ENCODE results near the gene CD80. TPM values are rescaled to one million over a fixed set of nuclear protein-coding genes. Genes with fewer than 3 reads are reported as not detected.

Gene CD80
- total and polyA plus RNA-seq, 2 donors (not counting 1 experiment from before 2014, with no cell fraction given) = under 0.01 TPM; not detected in 1

DNA sequence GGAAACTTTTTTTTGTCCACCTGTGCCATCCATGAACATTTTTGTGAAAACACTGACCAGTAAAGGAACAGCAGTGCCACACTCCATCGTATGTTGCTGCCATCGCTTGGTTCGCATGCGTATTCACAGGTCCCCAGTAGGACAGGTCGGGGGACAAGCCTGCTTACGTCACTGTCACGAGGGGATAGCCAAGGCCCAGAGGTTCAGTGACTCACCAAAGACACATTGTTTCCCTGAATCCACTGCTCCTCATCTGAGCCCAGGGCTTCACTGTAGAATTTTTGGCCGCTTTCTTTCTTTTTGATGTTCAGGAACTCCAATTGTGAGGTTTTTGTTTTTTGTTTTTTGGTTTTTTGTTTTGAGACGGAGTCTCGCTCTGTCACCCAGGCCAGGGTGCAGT, 25.8 kb upstream of the CD80 start:
- no peak overlapping the region for H3K4me3 ChIP-seq (replicated peaks in 1 of 4; ENCODE audit: control extremely low read depth in 1 of 4, insufficient read depth in 1 of 4, low read depth in 3 of 4, low read length in 4 of 4)
- DNase-seq (ENCODE audit: low read depth in 2 of 2) = no peak
- no peak overlapping the region for H2AFZ ChIP-seq (ENCODE audit: low read length)
- H3K27me3 ChIP-seq (ENCODE audit: control insufficient read depth, insufficient read depth, low read length) = no peaks in the 10 kb centered on the region
- H3K36me3 ChIP-seq (ENCODE audit: control insufficient read depth, insufficient read depth, low read length) = no peaks in the 10 kb centered on the region
- no peaks in the 10 kb centered on the region for H3K9me3 ChIP-seq (ENCODE audit: control insufficient read depth, insufficient read depth, low read depth, low read length)
- H3K79me2 ChIP-seq (ENCODE audit: control insufficient read depth, insufficient read depth, low read length) = no peaks in the 10 kb centered on the region
- no peak overlapping the region for H3K9ac ChIP-seq (ENCODE audit: insufficient read depth, low read length)
- no peaks in the 10 kb centered on the region for H4K20me1 ChIP-seq (ENCODE audit: control insufficient read depth, extremely low read depth, insufficient read depth, low read length)
- H3K27ac ChIP-seq (ENCODE audit: insufficient read depth, low read length) = no peak overlapping the region
- no peak overlapping the region for H3K4me2 ChIP-seq (ENCODE audit: extremely low read depth, insufficient read depth, low read length)
- no peak for TF ChIP-seq EZH2 (IDR thresholded peaks at IDR 0.05; ENCODE audit: low read length, missing control alignments)
- TF ChIP-seq, protein P1, sequence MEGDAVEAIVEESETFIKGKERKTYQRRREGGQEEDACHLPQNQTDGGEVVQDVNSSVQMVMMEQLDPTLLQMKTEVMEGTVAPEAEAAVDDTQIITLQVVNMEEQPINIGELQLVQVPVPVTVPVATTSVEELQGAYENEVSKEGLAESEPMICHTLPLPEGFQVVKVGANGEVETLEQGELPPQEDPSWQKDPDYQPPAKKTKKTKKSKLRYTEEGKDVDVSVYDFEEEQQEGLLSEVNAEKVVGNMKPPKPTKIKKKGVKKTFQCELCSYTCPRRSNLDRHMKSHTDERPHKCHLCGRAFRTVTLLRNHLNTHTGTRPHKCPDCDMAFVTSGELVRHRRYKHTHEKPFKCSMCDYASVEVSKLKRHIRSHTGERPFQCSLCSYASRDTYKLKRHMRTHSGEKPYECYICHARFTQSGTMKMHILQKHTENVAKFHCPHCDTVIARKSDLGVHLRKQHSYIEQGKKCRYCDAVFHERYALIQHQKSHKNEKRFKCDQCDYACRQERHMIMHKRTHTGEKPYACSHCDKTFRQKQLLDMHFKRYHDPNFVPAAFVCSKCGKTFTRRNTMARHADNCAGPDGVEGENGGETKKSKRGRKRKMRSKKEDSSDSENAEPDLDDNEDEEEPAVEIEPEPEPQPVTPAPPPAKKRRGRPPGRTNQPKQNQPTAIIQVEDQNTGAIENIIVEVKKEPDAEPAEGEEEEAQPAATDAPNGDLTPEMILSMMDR (conservative IDR thresholded peaks at IDR 0.05 in 1 of 2, IDR thresholded peaks at IDR 0.05 in 1 of 2; ENCODE audit: low read depth in 1 of 2, low read length in 2 of 2) = no peak
- peaks cover under 1% of the 10 kb centered on the region for H3K4me1 ChIP-seq (ENCODE audit: control insufficient read depth, extremely low read depth, insufficient read depth, low read length)

- H3K36me3 ChIP-seq (ENCODE audit: control insufficient read depth, insufficient read depth, low read length) = no peaks in the 10 kb centered on the region
- H4K20me1 ChIP-seq (ENCODE audit: control insufficient read depth, extremely low read depth, insufficient read depth, low read length) = no peaks in the 10 kb centered on the region
- no peaks in the 10 kb centered on the region for H3K9me3 ChIP-seq (ENCODE audit: control insufficient read depth, insufficient read depth, low read depth, low read length)
- H3K79me2 ChIP-seq (ENCODE audit: control insufficient read depth, insufficient read depth, low read length) = no peaks in the 10 kb centered on the region
- no peak overlapping the region for H3K9ac ChIP-seq (ENCODE audit: insufficient read depth, low read length)
- H3K27ac ChIP-seq (ENCODE audit: insufficient read depth, low read length) = no peak overlapping the region
- H3K27me3 ChIP-seq (ENCODE audit: control insufficient read depth, insufficient read depth, low read length) = no peaks in the 10 kb centered on the region
- DNase-seq (ENCODE audit: low read depth in 2 of 2) = no peak
- no peak overlapping the region for H3K4me2 ChIP-seq (ENCODE audit: extremely low read depth, insufficient read depth, low read length)
- H2AFZ ChIP-seq (ENCODE audit: low read length) = no peak overlapping the region
- TF ChIP-seq, protein P1 (conservative IDR thresholded peaks at IDR 0.05 in 1 of 2, IDR thresholded peaks at IDR 0.05 in 1 of 2; ENCODE audit: low read depth in 1 of 2, low read length in 2 of 2) = no peak
- no peak for TF ChIP-seq EZH2 (IDR thresholded peaks at IDR 0.05; ENCODE audit: low read length, missing control alignments)
- peaks cover 3% of the 10 kb centered on the region for H3K4me1 ChIP-seq (ENCODE audit: control insufficient read depth, extremely low read depth, insufficient read depth, low read length)
- H3K4me3 ChIP-seq (replicated peaks in 1 of 4; ENCODE audit: control extremely low read depth in 1 of 4, insufficient read depth in 1 of 4, low read depth in 3 of 4, low read length in 4 of 4) = no peak overlapping the region
Observed at GRCh38 chr3:119582178-119582577, 22.8 kb upstream of the CD80 start.

GRCh38 chr3:119580067-119580760, 20.8 kb upstream of the CD80 start:
- Histone ChIP-seq H3K27me3 (ENCODE audit: control insufficient read depth, insufficient read depth, low read length) (no peaks in the 10 kb centered on the region), H3K27ac (ENCODE audit: insufficient read depth, low read length) (peak overlapping the region; percentile 37), H4K20me1 (ENCODE audit: control insufficient read depth, extremely low read depth, insufficient read depth, low read length) (no peaks in the 10 kb centered on the region), H3K36me3 (ENCODE audit: control insufficient read depth, insufficient read depth, low read length) (no peaks in the 10 kb centered on the region), H3K9me3 (ENCODE audit: control insufficient read depth, insufficient read depth, low read depth, low read length) (no peaks in the 10 kb centered on the region), H3K4me3 (replicated peaks in 1 of 4; ENCODE audit: control extremely low read depth in 1 of 4, insufficient read depth in 1 of 4, low read depth in 3 of 4, low read length in 4 of 4) (peak overlapping the region; percentile 47 to 70 (median 55)), H3K79me2 (ENCODE audit: control insufficient read depth, insufficient read depth, low read length) (no peaks in the 10 kb centered on the region), H3K9ac (ENCODE audit: insufficient read depth, low read length) (peak overlapping the region; percentile 50), H2AFZ (ENCODE audit: low read length) (peak overlapping the region; percentile 94), H3K4me1 (ENCODE audit: control insufficient read depth, extremely low read depth, insufficient read depth, low read length) (peaks cover 3% of the 10 kb centered on the region), H3K4me2 (ENCODE audit: extremely low read depth, insufficient read depth, low read length) (peak overlapping the region; percentile 88)
- no peak for DNase-seq (ENCODE audit: low read depth in 2 of 2)
- no peak for TF ChIP-seq EZH2 (IDR thresholded peaks at IDR 0.05; ENCODE audit: low read length, missing control alignments)
- TF ChIP-seq, protein P1 (conservative IDR thresholded peaks at IDR 0.05 in 1 of 2, IDR thresholded peaks at IDR 0.05 in 1 of 2; ENCODE audit: low read depth in 1 of 2, low read length in 2 of 2) = no peak

All from fibroblast of lung (primary cell).